Uterus (tissue), 2 donors: Measurements from ENCODE around the gene C12orf75.

ENCODE experiments used
- CTCF ChIP-seq, 4 experiments: fragments of 200-600 bp in 2 of 4; fragments of 450-650 bp in 2 of 4; sonication (generic) in 2 of 4; IDR thresholded peaks; one replicate each; pipeline ENCODE4 v1.5.1; 2016 to 2019; ENCODE audit warnings: antibody characterized with exemption in 4 of 4, mild to moderate bottlenecking in 2 of 4, moderate library complexity in 1 of 4
- POLR2A ChIP-seq, 2 donors: fragments of 450-650 bp; IDR thresholded peaks; one replicate each; pipeline ENCODE4 v1.6.1; 2016; ENCODE audit warnings: antibody characterized with exemption in 2 of 2, mild to moderate bottlenecking in 1 of 2, moderate library complexity in 1 of 2

GRCh38 chr12:105399428-105400081, 69.1 kb downstream of the C12orf75 start:
- no peak for TF ChIP-seq CTCF (IDR thresholded peaks at IDR 0.05)
- TF ChIP-seq POLR2A (IDR thresholded peaks at IDR 0.05) = no peak
